Spleen (tissue), 11 donors: ENCODE results near the gene GRB10. TPM values are rescaled to one million over a fixed set of nuclear protein-coding genes. Genes with fewer than 3 reads are reported as not detected.

Source experiments
- DNase-seq: peaks from one replicate; pipeline ENCODE4 v3.0.0-alpha.2; 2020
- H3K27ac ChIP-seq, 8 donors: fragments of 200-600 bp; sonication (generic) in 7 of 8; 1 replicate in 4 of 8; 2 replicates in 4 of 8; pipeline versions ENCODE4 v1.5.0 to v1.8.0; 2016 to 2021; ENCODE audit warnings: inconsistent platforms in 4 of 8, mild to moderate bottlenecking in 4 of 8, moderate library complexity in 1 of 8
- H3K27me3 ChIP-seq, 7 donors: fragments of 200-600 bp; sonication (generic) in 6 of 7; replicated peaks in 1 of 7; 1 replicate in 4 of 7; 2 replicates in 3 of 7; pipeline versions ENCODE4 v1.5.0 to v1.8.0; 2016 to 2021; ENCODE audit warnings: inconsistent platforms in 3 of 7, mild to moderate bottlenecking in 1 of 7
- H3K36me3 ChIP-seq, 6 donors: fragments of 200-600 bp; sonication (generic) in 5 of 6; 1 replicate in 4 of 6; 2 replicates in 2 of 6; pipeline versions ENCODE4 v1.5.0 to v1.8.0; 2016 to 2021; ENCODE audit warnings: inconsistent platforms in 2 of 6
- H3K4me1 ChIP-seq, 6 donors: fragments of 200-600 bp; sonication (generic) in 5 of 6; 1 replicate in 3 of 6; 2 replicates in 3 of 6; pipeline versions ENCODE4 v1.5.0 to v1.8.0; 2016 to 2021; ENCODE audit warnings: inconsistent platforms in 3 of 6
- H3K4me3 ChIP-seq, 8 donors: fragments of 200-600 bp; sonication (generic) in 7 of 8; 1 replicate in 4 of 8; 2 replicates in 4 of 8; pipeline versions ENCODE4 v1.5.0 to v1.8.0; 2016 to 2021; ENCODE audit warnings: inconsistent platforms in 4 of 8, mild to moderate bottlenecking in 4 of 8, moderate library complexity in 2 of 8
- H3K9me3 ChIP-seq, 8 donors: fragments of 200-600 bp; sonication (generic) in 7 of 8; 1 replicate in 4 of 8; 2 replicates in 4 of 8; pipeline versions ENCODE4 v1.5.0 to v1.8.0; 2016 to 2021; ENCODE audit warnings: inconsistent platforms in 4 of 8
- POLR2A ChIP-seq, 3 donors: fragments of 450-650 bp; IDR thresholded peaks; one replicate each; pipeline ENCODE4 v1.5.1; 2017; ENCODE audit warnings: antibody characterized with exemption in 3 of 3, mild to moderate bottlenecking in 1 of 3
- POLR2AphosphoS5 ChIP-seq, 3 donors: sonication (generic); formaldehyde crosslinking; IDR thresholded peaks; one replicate each; pipeline ENCODE4 v1.5.1; 2017; ENCODE audit warnings: antibody characterized with exemption in 3 of 3
- WGBS, 5 donors: extraction: QIAGEN DNeasy Blood & Tissue Kit in 3 of 5; methylation state at CpG; one replicate each; pipeline versions ENCODE4 v1.1.5 to v1.1.7; 2013 to 2018; 5-methylcytosine and 5-hydroxymethylcytosine counted together
- intact Hi-C: fragments of 100-400 bp; cut with DNase I; formaldehyde crosslinking; loops from one replicate; pipeline ENCODE4 v1.15.0; 2023; ENCODE audit warnings: low total_unique reads
- polyA plus RNA-seq, 3 donors: library from polyadenylated mRNA; stranded (reverse); fragments of 200-250 nt; gene quantifications; one replicate each; pipeline ENCODE4 v1.2.1, GENCODE V29; 2013
- total RNA-seq, 7 donors: library from RNA; depleted of rRNA in 3 of 7; stranded (reverse); fragments of >200 nt in 3 of 7; fragmentation: NEBNext Ultra II Directional in 4 of 7; extraction: Animal tissue kit (Norgen Biotek cat#: 25700) in 4 of 7; gene quantifications; one replicate each; pipeline versions ENCODE4 v1.1.0 to v1.2.1, GENCODE V29; 2016 to 2021
- TF ChIP-seq, protein P1 (sequence below), 11 experiments: fragments of 200-600 bp in 7 of 11; fragments of 450-650 bp in 4 of 11; sonication (generic) in 4 of 11; IDR thresholded peaks in 8 of 11; conservative IDR thresholded peaks in 3 of 11; 1 replicate in 7 of 11; 2 replicates in 4 of 11; pipeline versions ENCODE4 v1.4.0 to v1.8.0; 2016 to 2021; ENCODE audit warnings: antibody characterized with exemption in 11 of 11, inconsistent platforms in 4 of 11, mild to moderate bottlenecking in 1 of 11
- donor health status: healthy with polysubstance abuse.
- donor health status: DM: no; HTN: no; CAD: no; lungs with moderate emphysema.
- donor health status: DM: no; HTN: no; CAD: no.
- donor health status: Bipolar disorder and iron deficiency.
- donor health status: healthy.
- donor health status: DM: no; HTN: no; CAD: no.
- donor health status: DM: yes; HTN: yes; CAD: no.

The GRB10 gene
- total and polyA plus RNA-seq, 10 donors = 11.3 to 159 (median 115) TPM

GRCh38 chr7:50788382-50788781, 5.7 kb upstream of the GRB10 start:
- intact Hi-C loops = no loop called here
- peaks cover 0 to 31% (median 0%) of the 10 kb centered on the region in 7 donors for H3K27me3 ChIP-seq
- TF ChIP-seq POLR2A (IDR thresholded peaks at IDR 0.05) (no peak), POLR2AphosphoS5 (IDR thresholded peaks at IDR 0.05) (no peak)
- TF ChIP-seq, protein P1, sequence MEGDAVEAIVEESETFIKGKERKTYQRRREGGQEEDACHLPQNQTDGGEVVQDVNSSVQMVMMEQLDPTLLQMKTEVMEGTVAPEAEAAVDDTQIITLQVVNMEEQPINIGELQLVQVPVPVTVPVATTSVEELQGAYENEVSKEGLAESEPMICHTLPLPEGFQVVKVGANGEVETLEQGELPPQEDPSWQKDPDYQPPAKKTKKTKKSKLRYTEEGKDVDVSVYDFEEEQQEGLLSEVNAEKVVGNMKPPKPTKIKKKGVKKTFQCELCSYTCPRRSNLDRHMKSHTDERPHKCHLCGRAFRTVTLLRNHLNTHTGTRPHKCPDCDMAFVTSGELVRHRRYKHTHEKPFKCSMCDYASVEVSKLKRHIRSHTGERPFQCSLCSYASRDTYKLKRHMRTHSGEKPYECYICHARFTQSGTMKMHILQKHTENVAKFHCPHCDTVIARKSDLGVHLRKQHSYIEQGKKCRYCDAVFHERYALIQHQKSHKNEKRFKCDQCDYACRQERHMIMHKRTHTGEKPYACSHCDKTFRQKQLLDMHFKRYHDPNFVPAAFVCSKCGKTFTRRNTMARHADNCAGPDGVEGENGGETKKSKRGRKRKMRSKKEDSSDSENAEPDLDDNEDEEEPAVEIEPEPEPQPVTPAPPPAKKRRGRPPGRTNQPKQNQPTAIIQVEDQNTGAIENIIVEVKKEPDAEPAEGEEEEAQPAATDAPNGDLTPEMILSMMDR (IDR thresholded peaks at IDR 0.05 in 8 of 11, conservative IDR thresholded peaks at IDR 0.05 in 3 of 11) = no peak
- no peak overlapping the region for H3K27ac ChIP-seq
- 88 to 94% (median 90%) methylated on average over 5 of the region's 5 CpGs for WGBS, 5 donors
- H3K4me1 ChIP-seq = peaks cover 0 to 75% (median 30%) of the 10 kb centered on the region in 6 donors
- no peak overlapping the region for H3K4me3 ChIP-seq
- no peaks in the 10 kb centered on the region for H3K36me3 ChIP-seq
- peaks cover 0 to 23% (median 4%) of the 10 kb centered on the region in 8 donors for H3K9me3 ChIP-seq
- no peak for DNase-seq

GRCh38 chr7:50787825-50788224, 5.1 kb upstream of the GRB10 start:
- 36 to 57% (median 47%) methylated on average over 4 of the region's 4 CpGs for WGBS, 5 donors
- intact Hi-C loops = no loop called here
- H3K4me1 ChIP-seq = peaks cover 0 to 78% (median 31%) of the 10 kb centered on the region in 6 donors
- TF ChIP-seq, protein P1 (IDR thresholded peaks at IDR 0.05 in 8 of 11, conservative IDR thresholded peaks at IDR 0.05 in 3 of 11) = no peak
- no peak for TF ChIP-seq POLR2AphosphoS5 (IDR thresholded peaks at IDR 0.05)
- no peak for TF ChIP-seq POLR2A (IDR thresholded peaks at IDR 0.05)
- H3K36me3 ChIP-seq = no peaks in the 10 kb centered on the region
- H3K27me3 ChIP-seq = peaks cover 0 to 29% (median 2%) of the 10 kb centered on the region in 7 donors
- H3K9me3 ChIP-seq = peaks cover 0 to 23% (median 4%) of the 10 kb centered on the region in 8 donors
- H3K27ac ChIP-seq = no peak overlapping the region
- DNase-seq = no peak
- H3K4me3 ChIP-seq = no peak overlapping the region

DNA sequence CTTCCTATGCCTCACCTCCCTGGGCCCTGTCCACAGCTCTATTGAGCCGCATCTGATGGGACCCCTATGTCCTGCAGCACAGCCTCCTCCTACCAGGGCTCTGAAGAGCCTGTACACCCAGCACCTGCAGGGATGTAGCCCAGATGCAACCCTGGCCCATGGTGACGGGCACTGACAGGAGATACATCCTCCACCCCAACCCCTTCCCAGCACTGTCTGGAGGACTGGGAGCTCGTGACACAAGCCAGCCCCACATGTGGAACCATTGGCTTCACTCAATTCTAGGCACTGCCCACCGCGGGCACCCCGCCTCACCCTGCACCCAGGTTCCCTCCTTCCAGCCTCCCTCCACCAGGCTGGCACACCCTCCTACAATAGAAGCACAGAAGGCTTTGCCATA, 2.6 kb upstream of the GRB10 start:
- Histone ChIP-seq H3K4me1 (peaks cover 4 to 82% (median 28%) of the 10 kb centered on the region in 6 donors), H3K27me3 (peaks cover 0 to 22% (median 5%) of the 10 kb centered on the region in 7 donors), H3K4me3 (no peak overlapping the region), H3K27ac (no peak overlapping the region), H3K36me3 (no peaks in the 10 kb centered on the region), H3K9me3 (peaks cover 0 to 23% (median 4%) of the 10 kb centered on the region in 8 donors)
- intact Hi-C loops = no loop called here
- 81 to 95% (median 87%) methylated on average over 4 to 6 of the region's 6 CpGs for WGBS, 5 donors
- DNase-seq = no peak
- TF ChIP-seq POLR2AphosphoS5 (IDR thresholded peaks at IDR 0.05) = no peak
- no peak for TF ChIP-seq POLR2A (IDR thresholded peaks at IDR 0.05)
- TF ChIP-seq, protein P1 (IDR thresholded peaks at IDR 0.05 in 8 of 11, conservative IDR thresholded peaks at IDR 0.05 in 3 of 11) = no peak

GRCh38 chr7:50783801-50784507, 1.3 kb upstream of the GRB10 start:
- no peak for TF ChIP-seq POLR2AphosphoS5 (IDR thresholded peaks at IDR 0.05)
- no peak for TF ChIP-seq POLR2A (IDR thresholded peaks at IDR 0.05)
- TF ChIP-seq, protein P1 (IDR thresholded peaks at IDR 0.05 in 8 of 11, conservative IDR thresholded peaks at IDR 0.05 in 3 of 11) = no peak
- intact Hi-C loops = no loop called here
- no peaks in the 10 kb centered on the region for H3K36me3 ChIP-seq
- peak overlapping the region in 1 of 8 donors; percentile 70 for H3K4me3 ChIP-seq
- WGBS, 5 donors = 80 to 88% (median 83%) methylated on average over 12 of the region's 12 CpGs
- H3K27me3 ChIP-seq = peaks cover 0 to 21% (median 5%) of the 10 kb centered on the region in 7 donors
- H3K27ac ChIP-seq = peak overlapping the region in 1 of 8 donors; percentile 46
- H3K4me1 ChIP-seq = peaks cover 4 to 76% (median 25%) of the 10 kb centered on the region in 6 donors
- DNase-seq = no peak
- peaks cover 0 to 21% (median 4%) of the 10 kb centered on the region in 8 donors for H3K9me3 ChIP-seq
